GM18505 (cell line): Measurements from ENCODE around the gene UBE2E2.

Source experiments
- ATAC-seq: cut with Tn5 transposase; IDR thresholded peaks from one replicate; pipeline ENCODE4 v1.9.1; 2021; ENCODE audit not compliant: unreplicated experiment
- POLR2A ChIP-seq: IDR thresholded peaks from 4 replicates; pipeline ENCODE4 v1.6.1; 2011; ENCODE audit warnings: borderline replicate concordance; ENCODE audit not compliant: insufficient read depth, insufficient read length; ENCODE audit errors: extremely low read depth

The UBE2E2 gene

GRCh38 chr3:23390989-23391553, 187.9 kb downstream of the UBE2E2 start:
- no peak for ATAC-seq
- TF ChIP-seq POLR2A, result no peak

DNA sequence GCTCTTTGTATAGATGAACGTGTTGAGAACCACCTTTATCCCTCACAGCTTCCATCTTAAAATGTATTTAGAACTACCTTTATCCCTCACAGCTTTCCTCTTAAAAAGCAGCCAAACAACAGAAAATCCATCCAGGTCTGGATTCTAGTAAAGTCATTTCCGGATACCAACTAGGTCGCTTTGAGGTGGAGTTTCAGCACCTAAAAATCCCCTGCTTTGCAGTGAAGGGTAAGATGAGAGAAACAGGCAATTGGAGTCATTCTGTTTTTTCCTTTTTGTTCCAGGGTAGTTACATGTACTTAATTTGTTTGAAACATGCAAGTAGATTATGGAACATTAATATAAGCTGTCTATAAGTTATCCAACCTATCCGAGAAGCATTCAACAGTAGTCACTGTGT, 192.0 kb downstream of the UBE2E2 start:
- ATAC-seq, result no peak
- TF ChIP-seq POLR2A, result no peak

- no peak for TF ChIP-seq POLR2A
- no peak for ATAC-seq
Observed at GRCh38 chr3:23396746-23397145, 193.6 kb downstream of the UBE2E2 start.

- TF ChIP-seq POLR2A, result no peak
- ATAC-seq, result no peak
Observed at GRCh38 chr3:23399221-23399620, 196.1 kb downstream of the UBE2E2 start.

GRCh38 chr3:23402728-23403492, 199.8 kb downstream of the UBE2E2 start:
- no peak for ATAC-seq
- no peak for TF ChIP-seq POLR2A

GRCh38 chr3:23404246-23404645, 201.1 kb downstream of the UBE2E2 start:
- ATAC-seq, result no peak
- no peak for TF ChIP-seq POLR2A

- no peak for TF ChIP-seq POLR2A
- ATAC-seq, result peak; percentile 42
Observed at GRCh38 chr3:23405081-23405480, 202.0 kb downstream of the UBE2E2 start.

GRCh38 chr3:23406601-23407000, 203.5 kb downstream of the UBE2E2 start:
- no peak for TF ChIP-seq POLR2A
- no peak for ATAC-seq

- no peak for TF ChIP-seq POLR2A
- no peak for ATAC-seq
Observed at GRCh38 chr3:23418026-23418425, 214.9 kb downstream of the UBE2E2 start.

DNA sequence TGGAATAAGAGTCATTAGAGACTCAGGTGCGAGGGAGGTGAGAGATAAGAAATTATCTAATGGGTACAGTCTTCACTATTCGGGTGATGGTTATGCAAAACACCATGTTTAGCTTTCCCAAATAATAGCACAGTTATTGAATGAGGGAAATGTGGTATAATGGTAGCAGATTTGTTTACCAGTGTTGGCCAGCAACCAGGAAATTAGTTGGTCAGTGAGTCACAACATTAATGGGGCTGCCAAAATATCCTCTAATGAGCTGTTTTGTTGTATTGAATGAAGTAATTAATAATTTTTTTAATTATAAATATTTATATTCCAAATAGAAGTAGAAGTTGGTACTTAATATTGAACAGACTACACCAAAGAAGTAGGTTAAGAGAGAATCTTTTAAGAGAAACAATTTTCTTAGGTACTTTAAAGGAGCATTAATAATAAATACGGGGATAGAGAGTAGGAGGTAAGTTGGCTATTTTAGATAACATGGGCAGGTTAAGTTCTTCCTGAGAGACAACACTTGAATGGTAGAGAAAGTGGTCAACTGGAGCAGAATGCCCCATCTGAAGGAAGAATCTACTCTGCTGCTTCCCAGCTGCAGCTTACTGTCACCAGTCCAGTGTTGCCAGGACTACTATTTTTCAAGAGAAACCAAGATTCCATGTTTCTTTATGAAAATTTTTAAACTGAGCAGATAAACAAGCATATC, 218.8 kb downstream of the UBE2E2 start:
- peak; percentile 46 for ATAC-seq
- TF ChIP-seq POLR2A, result no peak

DNA sequence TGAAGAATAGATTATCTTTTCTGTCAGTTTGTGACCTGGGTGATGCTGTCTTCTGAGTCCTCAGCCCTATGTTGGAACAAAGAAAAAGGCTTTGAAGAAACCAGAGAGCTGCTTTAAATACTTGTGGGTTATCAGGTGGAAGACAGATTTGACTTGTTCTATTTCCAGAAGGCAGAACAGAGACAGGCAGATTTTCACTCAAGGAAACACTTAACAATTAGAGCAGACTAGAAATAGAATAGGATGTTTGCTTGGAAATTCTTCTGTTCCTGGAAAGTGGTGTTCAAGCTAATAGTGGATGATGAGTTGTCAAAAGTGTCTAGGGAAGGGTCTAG, 219.4 kb downstream of the UBE2E2 start:
- peak; percentile 81 for ATAC-seq
- no peak for TF ChIP-seq POLR2A

GRCh38 chr3:23425410-23425809, 222.3 kb downstream of the UBE2E2 start:
- no peak for TF ChIP-seq POLR2A
- ATAC-seq, result no peak

GRCh38 chr3:23430781-23431398, 227.8 kb downstream of the UBE2E2 start:
- ATAC-seq, result no peak
- TF ChIP-seq POLR2A, result no peak
